ENCODE data around the gene RNF187.

DNA sequence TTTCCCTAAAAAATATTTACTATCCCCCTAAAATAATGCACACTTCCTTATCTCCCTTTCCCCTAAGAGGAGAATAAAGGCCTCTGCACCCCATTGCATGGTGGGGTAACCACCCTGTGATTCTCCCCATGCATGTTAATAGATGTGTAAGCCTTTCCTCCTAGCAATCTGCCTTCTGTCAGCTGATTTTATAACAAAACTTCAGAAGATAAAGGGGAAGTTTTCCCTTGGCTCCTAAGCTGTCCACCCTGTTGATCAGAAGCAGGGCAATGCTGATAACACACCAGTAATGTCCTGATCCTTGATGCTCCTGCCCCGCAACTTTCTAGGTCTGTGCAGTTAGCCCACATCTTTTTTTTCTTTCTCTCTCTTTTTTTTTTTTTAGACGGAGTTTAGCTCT is 11.4 kb upstream of the RNF187 start:
- TF ChIP-seq POLR2AphosphoS5 (IDR thresholded peaks at IDR 0.05; ENCODE audit: low read depth, low read length): no peak
- TF ChIP-seq, protein P1, sequence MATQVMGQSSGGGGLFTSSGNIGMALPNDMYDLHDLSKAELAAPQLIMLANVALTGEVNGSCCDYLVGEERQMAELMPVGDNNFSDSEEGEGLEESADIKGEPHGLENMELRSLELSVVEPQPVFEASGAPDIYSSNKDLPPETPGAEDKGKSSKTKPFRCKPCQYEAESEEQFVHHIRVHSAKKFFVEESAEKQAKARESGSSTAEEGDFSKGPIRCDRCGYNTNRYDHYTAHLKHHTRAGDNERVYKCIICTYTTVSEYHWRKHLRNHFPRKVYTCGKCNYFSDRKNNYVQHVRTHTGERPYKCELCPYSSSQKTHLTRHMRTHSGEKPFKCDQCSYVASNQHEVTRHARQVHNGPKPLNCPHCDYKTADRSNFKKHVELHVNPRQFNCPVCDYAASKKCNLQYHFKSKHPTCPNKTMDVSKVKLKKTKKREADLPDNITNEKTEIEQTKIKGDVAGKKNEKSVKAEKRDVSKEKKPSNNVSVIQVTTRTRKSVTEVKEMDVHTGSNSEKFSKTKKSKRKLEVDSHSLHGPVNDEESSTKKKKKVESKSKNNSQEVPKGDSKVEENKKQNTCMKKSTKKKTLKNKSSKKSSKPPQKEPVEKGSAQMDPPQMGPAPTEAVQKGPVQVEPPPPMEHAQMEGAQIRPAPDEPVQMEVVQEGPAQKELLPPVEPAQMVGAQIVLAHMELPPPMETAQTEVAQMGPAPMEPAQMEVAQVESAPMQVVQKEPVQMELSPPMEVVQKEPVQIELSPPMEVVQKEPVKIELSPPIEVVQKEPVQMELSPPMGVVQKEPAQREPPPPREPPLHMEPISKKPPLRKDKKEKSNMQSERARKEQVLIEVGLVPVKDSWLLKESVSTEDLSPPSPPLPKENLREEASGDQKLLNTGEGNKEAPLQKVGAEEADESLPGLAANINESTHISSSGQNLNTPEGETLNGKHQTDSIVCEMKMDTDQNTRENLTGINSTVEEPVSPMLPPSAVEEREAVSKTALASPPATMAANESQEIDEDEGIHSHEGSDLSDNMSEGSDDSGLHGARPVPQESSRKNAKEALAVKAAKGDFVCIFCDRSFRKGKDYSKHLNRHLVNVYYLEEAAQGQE (IDR thresholded peaks at IDR 0.05; ENCODE audit: insufficient read depth in 1 of 2, low read depth in 2 of 2, low read length in 2 of 2): no peak
- no peak for TF ChIP-seq SIN3A (IDR thresholded peaks at IDR 0.05; ENCODE audit: borderline replicate concordance, insufficient read depth, low read length)
- TF ChIP-seq TAF1 (IDR thresholded peaks at IDR 0.05; ENCODE audit: borderline replicate concordance, insufficient read depth, low read length): no peak

Data from PFSK-1 (cell line).